OCI-LY7 (cell line): ENCODE results near the gene STAG2. TPM values are rescaled to one million over a fixed set of nuclear protein-coding genes. Genes with fewer than 3 reads are reported as not detected.
"Not testable (repeated sequence)": the region's sequence is repeated elsewhere in the genome, so short reads cannot be mapped to it uniquely, and the experiment has no call there.

Source experiments
- BruUV-seq: library from RNA; stranded (reverse); fragments of 400-500 nt; replicated peaks from 2 replicates; lab custom pipeline; 2021; lab: Mats Ljungman, UMichigan
- CTCF ChIA-PET: fragments of 300-600 bp; sonication (Branson Sonifier 250); formaldehyde crosslinking; loops from one replicate; lab custom pipeline; 2022; ENCODE audit warnings: antibody characterized with exemption; ENCODE audit not compliant: unreplicated experiment; lab: Charles Lee
- POLR2A ChIA-PET: fragments of 300-600 bp; sonication (Branson Sonifier 250); formaldehyde crosslinking; loops from one replicate; lab custom pipeline; 2022; ENCODE audit warnings: antibody characterized with exemption; lab: Charles Lee
- DNase-seq: peaks from one replicate; pipeline ENCODE4 v3.0.0-alpha.2; 2015; ENCODE audit warnings: low spot score
- H2AFZ ChIP-seq: fragments of 200-600 bp; sonication (generic), shearing (Covaris generic); 2 replicates; pipeline ENCODE4 v1.6.1; 2014; ENCODE audit warnings: mild to moderate bottlenecking, antibody characterized with exemption, low read length, moderate library complexity
- H3K27ac ChIP-seq: fragments of 200-600 bp; sonication (generic); 2 replicates; pipeline ENCODE4 v1.5.1; 2014; ENCODE audit warnings: mixed run types, low read depth, mild to moderate bottlenecking, moderate library complexity, low read length, inconsistent platforms; ENCODE audit not compliant: poor library complexity, severe bottlenecking
- H3K36me3 ChIP-seq: fragments of 200-600 bp; sonication (generic); 2 replicates; pipeline ENCODE4 v1.6.1; 2014; ENCODE audit warnings: mild to moderate bottlenecking, antibody characterized with exemption, low read length, moderate library complexity, mixed read lengths; ENCODE audit not compliant: insufficient read depth
- H3K4me1 ChIP-seq: fragments of 200-600 bp; sonication (generic); 2 replicates; pipeline ENCODE4 v1.5.1; 2014; ENCODE audit warnings: mild to moderate bottlenecking, low read length; ENCODE audit not compliant: insufficient read depth, poor library complexity, severe bottlenecking
- H3K4me2 ChIP-seq: fragments of 200-600 bp; sonication (generic); 2 replicates; pipeline ENCODE4 v1.6.1; 2014; ENCODE audit warnings: mild to moderate bottlenecking, low read length
- H3K4me3 ChIP-seq: fragments of 200-600 bp; sonication (generic); 2 replicates; pipeline ENCODE4 v1.5.1; 2014; ENCODE audit warnings: mild to moderate bottlenecking, low read depth, low read length; ENCODE audit not compliant: poor library complexity, severe bottlenecking
- H3K79me2 ChIP-seq: fragments of 200-600 bp; sonication (generic); 2 replicates; pipeline ENCODE4 v1.6.1; 2016; ENCODE audit warnings: low read depth, mild to moderate bottlenecking, low read length, moderate library complexity, mixed read lengths; ENCODE audit not compliant: insufficient read depth
- H3K9me2 ChIP-seq: fragments of 200-600 bp; sonication (generic); 2 replicates; pipeline ENCODE4 v1.6.1; 2016; ENCODE audit warnings: mild to moderate bottlenecking, low read length, mixed read lengths; ENCODE audit not compliant: insufficient read depth
- H3K9me3 ChIP-seq: fragments of 200-600 bp; sonication (generic); 2 replicates; pipeline ENCODE4 v1.6.1; 2014; ENCODE audit warnings: mild to moderate bottlenecking, mixed run types, low read length, mixed read lengths
- H4K20me1 ChIP-seq: fragments of 200-600 bp; sonication (generic); 2 replicates; pipeline ENCODE4 v1.6.1; 2014; ENCODE audit warnings: mild to moderate bottlenecking, antibody characterized with exemption, low read length, moderate library complexity, mixed read lengths; ENCODE audit not compliant: insufficient read depth
- EZH2phosphoT487 ChIP-seq: fragments of 200-600 bp; sonication (generic); IDR thresholded peaks from 2 replicates; pipeline ENCODE4 v1.6.1; 2018; ENCODE audit warnings: low read depth, borderline replicate concordance, mild to moderate bottlenecking, mixed run types, antibody characterized with exemption, low read length, moderate library complexity, mixed read lengths
- intact Hi-C: fragments of 100-400 bp; cut with micrococcal nuclease; formaldehyde crosslinking; loops from one replicate; pipeline ENCODE4 v1.10.0; 2022; ENCODE audit not compliant: unreplicated experiment
- total RNA-seq, 2 experiments: library from RNA; depleted of rRNA in 1 of 2; stranded (reverse); fragments of >200 nt in 1 of 2; shearing (Covaris generic) in 1 of 2; gene quantifications; 2 replicates each; pipeline ENCODE4 v1.2.3, GENCODE V29; 2014 to 2022
- TF ChIP-seq, protein P1 (sequence below): fragments of 200-600 bp; sonication (generic); conservative IDR thresholded peaks from 2 replicates; pipeline ENCODE4 v1.5.1; 2014; ENCODE audit warnings: mild to moderate bottlenecking, antibody characterized with exemption, low read length, moderate library complexity, mixed read lengths

The STAG2 gene
- total RNA-seq, 2 experiments from 2014 or later: 56.7 to 68.9 TPM

DNA sequence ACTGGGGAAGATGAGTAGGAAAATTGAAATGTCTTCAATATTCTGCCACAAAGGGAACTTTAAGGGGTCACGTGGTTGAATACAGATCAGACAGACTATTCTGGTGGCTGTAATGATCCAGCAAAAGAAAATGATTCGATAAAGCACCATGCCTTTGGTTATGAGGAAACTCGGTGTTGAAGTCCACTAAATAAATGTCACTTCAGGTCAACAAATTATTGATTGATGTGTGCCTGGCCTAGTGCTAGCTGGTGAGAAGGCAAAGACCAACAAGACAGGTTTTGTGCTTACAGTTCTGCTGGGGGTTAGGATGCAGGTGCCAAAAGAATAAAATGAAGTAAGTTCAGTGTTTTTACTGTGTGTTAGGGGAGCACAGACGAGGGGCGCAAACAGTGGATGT lies 142.5 kb downstream of the STAG2 start:
- no peaks in the 10 kb centered on the region for H3K9me3 ChIP-seq
- CTCF ChIA-PET: no interaction called here
- intact Hi-C loops: no loop called here
- DNase-seq: no peak
- POLR2A ChIA-PET: no interaction called here
- no peak overlapping the region for H2AFZ ChIP-seq
- H3K9me2 ChIP-seq: no peaks in the 10 kb centered on the region
- no peaks in the 10 kb centered on the region for H3K79me2 ChIP-seq
- no peak overlapping the region for H3K27ac ChIP-seq
- no peak for TF ChIP-seq EZH2phosphoT487
- TF ChIP-seq, protein P1, sequence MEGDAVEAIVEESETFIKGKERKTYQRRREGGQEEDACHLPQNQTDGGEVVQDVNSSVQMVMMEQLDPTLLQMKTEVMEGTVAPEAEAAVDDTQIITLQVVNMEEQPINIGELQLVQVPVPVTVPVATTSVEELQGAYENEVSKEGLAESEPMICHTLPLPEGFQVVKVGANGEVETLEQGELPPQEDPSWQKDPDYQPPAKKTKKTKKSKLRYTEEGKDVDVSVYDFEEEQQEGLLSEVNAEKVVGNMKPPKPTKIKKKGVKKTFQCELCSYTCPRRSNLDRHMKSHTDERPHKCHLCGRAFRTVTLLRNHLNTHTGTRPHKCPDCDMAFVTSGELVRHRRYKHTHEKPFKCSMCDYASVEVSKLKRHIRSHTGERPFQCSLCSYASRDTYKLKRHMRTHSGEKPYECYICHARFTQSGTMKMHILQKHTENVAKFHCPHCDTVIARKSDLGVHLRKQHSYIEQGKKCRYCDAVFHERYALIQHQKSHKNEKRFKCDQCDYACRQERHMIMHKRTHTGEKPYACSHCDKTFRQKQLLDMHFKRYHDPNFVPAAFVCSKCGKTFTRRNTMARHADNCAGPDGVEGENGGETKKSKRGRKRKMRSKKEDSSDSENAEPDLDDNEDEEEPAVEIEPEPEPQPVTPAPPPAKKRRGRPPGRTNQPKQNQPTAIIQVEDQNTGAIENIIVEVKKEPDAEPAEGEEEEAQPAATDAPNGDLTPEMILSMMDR: no peak
- H3K4me3 ChIP-seq: no peak overlapping the region
- no peak overlapping the region for H3K4me2 ChIP-seq
- no peaks in the 10 kb centered on the region for H3K4me1 ChIP-seq
- peaks cover 26% of the 10 kb centered on the region for H3K36me3 ChIP-seq
- H4K20me1 ChIP-seq: no peaks in the 10 kb centered on the region
- no TSS peak for BruUV-seq

GRCh38 chrX:124104512-124104911 lies 143.0 kb downstream of the STAG2 start:
- H3K36me3 ChIP-seq: peaks cover 20% of the 10 kb centered on the region
- POLR2A ChIA-PET, H3K4me3 ChIP-seq, intact Hi-C loops, H4K20me1 ChIP-seq, H3K79me2 ChIP-seq, CTCF ChIA-PET, H3K4me1 ChIP-seq, H3K9me2 ChIP-seq, H3K4me2 ChIP-seq, H2AFZ ChIP-seq, H3K9me3 ChIP-seq, H3K27ac ChIP-seq, BruUV-seq, DNase-seq: not testable (repeated sequence)

GRCh38 chrX:124113621-124114600 lies 152.4 kb downstream of the STAG2 start:
- ChIA-PET CTCF (no interaction called here), POLR2A (no interaction called here)
- Histone ChIP-seq H3K9me3 (no peaks in the 10 kb centered on the region), H3K9me2 (no peaks in the 10 kb centered on the region), H3K36me3 (no peaks in the 10 kb centered on the region), H3K4me3 (no peak overlapping the region), H2AFZ (no peak overlapping the region), H3K79me2 (no peaks in the 10 kb centered on the region), H3K4me1 (no peaks in the 10 kb centered on the region), H3K27ac (no peak overlapping the region), H4K20me1 (no peaks in the 10 kb centered on the region), H3K4me2 (no peak overlapping the region)
- intact Hi-C loops: no loop called here
- TF ChIP-seq EZH2phosphoT487: no peak
- TF ChIP-seq, protein P1: no peak
- no peak for DNase-seq
- BruUV-seq: no TSS peak
